TTC549 (cell line): ENCODE measurements around the gene TSTD2.

ENCODE experiments used
- FAIRE-seq: peaks from 2 replicates; lab custom pipeline; 2012; peaks lifted over from hg19 to GRCh38; lab: Jason Lieb, UNC

The TSTD2 gene

DNA sequence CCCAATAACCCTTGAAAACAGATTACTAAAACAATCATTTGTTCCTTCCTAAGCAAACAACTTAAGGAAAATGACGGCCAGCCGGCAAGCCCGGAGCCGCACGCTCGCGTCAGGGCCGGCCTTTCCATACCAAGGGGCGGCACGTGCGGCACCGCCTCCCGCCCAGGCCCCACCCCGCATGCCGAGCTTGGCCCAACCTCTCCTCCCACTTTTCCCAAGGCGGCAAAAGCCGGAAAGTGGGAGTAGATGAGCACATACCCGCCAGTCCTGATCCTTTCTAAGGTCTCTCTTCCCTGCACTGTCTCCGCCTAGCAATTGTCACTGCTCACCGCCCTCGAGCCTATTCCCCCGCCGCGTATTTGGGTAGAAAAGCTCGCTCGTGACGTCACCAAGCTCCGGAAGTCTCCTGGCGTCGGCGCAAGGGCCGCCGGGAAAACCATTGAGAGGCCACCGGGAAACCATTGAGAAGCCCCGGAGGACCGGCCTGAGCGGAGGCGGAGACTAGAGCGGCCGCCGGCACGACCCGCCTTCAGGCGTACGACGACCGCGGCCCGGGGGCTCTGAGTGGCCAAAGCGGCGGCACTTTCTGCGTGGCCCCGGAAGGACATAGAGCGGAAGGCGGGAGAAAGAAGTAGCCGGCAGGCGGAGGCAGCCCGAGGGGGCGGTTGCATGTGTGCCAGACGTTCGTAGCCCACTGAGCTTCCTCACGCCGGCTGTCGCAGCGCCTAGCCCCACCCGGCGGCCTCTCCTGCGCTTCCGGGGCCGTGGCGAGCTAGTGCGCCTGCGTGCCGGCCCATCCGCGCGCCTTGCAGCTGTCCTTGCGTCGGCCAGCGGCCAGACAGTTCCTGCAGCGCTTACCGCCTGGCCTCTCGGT, at the start of gene TSTD2, which contains the start of gene NCBP1:
TSS of gene TSTD2 (minus strand) at position 384 of the 874 bp plus-strand sequence. CDS start 5,806 bp downstream, outside the sequence.
TSS of gene NCBP1 (plus strand) at position 837 of the 874 bp plus-strand sequence. CDS start 61 bp downstream, outside the sequence.
- FAIRE-seq, result peak; percentile 80

DNA sequence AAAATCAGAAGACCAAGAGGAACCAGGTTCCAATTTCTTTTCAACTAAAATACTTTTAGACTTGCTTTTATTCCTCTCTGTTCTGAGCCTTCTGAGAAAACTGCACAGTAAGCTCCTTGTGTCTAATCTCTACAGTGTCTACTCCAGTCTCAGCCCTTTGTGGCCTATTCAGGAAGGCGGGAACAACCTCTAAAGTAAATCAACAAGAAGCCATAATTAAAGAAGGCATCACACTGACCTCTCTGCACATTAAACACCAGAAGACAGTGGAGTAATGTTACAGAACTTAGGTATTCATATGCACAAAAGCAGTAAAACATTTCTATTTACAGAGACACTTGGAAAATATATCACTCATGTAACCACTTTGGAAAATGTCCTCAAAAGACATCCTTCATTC, 49.1 kb upstream of the TSTD2 start:
- FAIRE-seq, result no peak

DNA sequence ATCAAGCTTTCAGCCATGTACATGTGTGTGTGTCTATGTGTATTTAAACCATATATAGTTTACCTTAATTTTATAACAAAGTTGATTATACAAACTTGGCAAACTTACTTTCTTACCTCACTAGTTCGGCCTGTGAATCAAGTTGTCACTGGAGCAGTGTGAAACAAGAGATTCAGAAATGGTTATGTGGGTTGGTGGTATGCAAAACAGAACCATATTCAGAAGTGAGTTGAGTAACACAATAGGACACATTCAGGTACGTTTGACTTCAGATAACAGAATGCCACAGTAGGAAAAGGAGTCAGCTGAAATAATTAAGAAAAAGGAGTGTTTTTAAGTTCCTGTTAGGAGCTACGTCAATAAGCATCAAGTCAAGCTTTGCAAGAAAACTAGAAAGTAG, 42.5 kb upstream of the TSTD2 start:
- FAIRE-seq, result no peak

DNA sequence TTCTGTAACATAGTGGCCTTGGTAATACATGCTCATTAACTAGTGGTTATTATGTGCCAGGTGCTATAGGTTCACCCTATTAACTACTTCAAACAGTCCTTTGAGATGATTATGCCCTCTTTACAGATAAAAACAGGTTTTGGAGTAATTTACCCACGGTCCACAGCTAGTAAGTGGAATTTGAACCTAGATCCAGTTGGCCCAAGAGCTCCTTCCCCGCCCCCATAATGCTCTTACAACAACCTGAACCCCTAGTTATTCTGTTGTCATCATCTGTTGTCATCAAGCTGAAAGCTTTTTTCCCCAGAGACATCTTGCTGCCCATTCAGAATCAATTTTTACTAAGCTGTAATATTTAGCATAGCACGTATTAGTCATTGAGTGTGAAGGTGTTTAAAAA, 40.8 kb upstream of the TSTD2 start:
- FAIRE-seq, result no peak

DNA sequence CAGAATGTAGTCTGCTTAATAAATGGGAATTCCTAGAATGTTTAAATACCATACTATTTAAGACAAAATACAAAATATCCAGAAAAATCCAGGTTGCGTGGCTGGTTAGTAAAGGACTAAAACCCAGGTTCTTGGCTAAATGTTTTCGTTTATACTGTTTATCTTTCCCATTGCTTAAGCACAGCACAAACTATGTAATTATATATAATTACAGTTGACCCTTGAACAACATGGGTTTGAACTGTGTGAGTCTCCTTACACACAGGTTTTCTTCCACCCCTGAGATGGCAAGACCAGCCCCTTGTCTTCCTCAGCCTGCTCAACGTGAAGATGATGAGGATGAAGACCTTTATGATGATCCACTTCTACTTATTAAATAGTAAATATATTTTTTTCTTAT, 39.2 kb upstream of the TSTD2 start:
- FAIRE-seq, result no peak

DNA sequence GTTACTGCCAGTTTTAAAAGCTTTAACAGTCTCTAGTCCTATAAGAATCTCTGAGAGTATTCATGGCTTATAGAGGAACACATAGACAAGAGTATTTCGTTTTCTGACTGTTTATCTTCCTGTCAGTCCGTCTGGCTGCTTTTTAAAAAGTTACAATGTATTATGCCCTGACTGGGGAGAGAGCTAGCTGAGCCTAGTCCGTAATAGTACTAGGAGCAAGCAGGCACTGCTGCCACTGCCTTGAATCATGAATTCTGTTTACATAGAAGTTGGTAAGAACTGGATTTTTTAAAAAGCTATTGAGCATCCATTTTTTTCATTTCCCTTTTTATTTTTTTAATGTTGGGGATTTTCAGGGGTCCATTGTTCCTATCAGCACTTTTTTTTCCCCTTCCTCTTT, 37.4 kb upstream of the TSTD2 start:
- no peak for FAIRE-seq

DNA sequence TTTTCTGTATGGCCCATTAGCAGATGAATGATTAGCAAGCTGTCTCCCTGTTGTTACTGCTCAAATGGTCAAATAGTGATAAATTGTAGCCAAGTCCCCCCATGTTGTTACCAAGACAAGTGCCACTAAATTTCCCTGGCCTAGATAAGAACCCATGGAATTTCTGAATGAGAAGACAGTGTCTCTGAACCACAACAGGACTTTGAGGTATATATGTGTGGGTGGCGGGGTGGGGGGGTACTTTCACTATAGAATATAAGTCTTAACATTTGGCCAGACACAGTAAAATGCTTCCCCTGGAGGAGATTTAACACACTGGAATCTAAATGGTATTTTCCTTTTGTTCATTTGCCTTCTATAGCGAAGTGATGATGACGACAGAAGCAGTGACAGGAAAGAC, 35.3 kb upstream of the TSTD2 start:
- no peak for FAIRE-seq

DNA sequence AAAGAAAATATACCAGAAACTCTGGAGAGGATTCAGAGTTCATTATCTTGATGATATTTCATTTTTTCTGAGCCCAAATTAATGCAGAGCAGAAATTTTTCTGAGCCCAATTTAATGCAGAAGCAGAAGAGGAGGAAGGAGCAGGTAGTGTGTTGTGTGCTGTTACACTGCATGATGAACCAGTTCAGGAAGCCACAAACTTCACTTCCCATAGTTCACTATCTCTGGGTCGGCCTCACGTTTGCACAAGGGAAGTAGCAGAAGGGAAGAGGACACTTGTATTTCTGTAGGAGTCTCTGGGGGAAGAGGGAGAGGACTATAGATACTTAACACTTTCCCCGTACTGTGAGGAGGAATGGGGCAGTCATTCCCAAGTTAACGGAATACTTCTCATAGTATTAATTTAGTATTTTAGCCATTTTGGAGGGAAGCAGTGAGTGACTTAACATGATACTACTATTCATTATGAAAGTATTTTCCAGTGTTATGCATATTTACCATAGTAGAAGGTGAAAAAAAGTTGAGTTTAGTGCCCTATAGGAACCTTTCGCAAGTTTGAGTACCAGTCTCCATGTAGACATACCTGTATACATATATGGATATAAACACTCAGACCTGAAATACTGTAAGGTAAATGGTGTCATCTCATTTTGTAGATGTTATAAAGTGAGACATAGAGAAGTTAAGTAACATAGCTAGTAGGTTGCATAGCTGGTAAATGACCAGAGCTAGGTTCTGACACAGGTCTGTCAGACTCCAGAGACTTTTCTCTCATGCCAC, 33.9 kb upstream of the TSTD2 start:
- no peak for FAIRE-seq

DNA sequence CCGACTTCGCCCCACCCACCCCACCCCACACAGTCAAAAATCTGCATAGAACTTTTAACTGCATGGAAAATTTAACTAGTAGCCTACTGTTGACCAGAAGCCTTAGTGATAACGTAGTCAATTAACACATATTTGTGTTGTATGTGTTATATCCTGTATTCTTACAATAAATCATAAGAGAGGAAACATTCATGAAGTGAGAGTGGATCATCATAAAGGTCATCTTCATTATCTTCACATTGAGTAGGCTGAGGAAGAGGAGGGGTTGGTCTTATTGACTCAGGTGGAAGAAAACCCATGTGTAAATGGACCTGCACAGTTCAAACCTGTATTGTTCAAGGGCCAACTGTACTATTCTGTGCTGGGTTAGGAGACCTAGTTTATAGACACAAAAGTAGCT, 32.6 kb upstream of the TSTD2 start:
- FAIRE-seq, result no peak

DNA sequence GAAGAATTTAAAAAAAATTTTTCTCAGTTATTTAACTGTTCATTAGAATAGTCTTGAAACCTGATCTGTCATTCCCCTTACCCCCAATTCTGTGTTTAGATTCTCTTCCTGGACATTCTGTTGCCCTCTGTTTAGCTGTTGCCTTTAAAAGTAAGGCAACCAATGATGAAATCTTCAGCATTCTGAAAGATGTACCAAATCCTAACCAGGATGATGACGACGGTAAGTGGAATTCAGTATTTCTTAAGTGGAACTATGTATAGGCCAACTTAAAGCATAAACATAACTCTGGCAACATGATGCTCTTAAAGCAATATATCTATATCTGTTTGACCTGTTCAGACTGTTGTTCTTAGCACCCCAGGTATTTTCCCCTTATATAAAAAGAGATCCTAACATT, 27.7 kb upstream of the TSTD2 start:
- FAIRE-seq, result no peak

DNA sequence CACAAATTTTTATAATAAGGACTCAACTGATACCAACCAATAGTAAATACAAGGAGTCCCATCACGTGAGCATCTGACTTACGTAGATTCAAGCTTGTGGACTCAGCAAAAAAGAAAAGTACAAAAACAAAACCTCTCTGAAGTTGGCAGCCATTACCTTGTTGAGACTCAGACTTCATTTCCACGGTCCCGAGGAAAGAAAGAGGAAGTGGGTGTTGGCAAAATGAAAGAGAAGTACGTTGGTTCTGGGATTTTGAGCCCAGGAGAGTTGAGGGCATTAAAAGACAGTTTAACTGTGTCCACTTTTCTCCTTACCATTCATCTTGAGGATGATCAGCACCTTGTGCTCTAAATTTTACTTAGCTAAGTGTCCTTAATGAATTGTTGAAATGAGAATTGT, 27.2 kb upstream of the TSTD2 start:
- FAIRE-seq, result no peak

DNA sequence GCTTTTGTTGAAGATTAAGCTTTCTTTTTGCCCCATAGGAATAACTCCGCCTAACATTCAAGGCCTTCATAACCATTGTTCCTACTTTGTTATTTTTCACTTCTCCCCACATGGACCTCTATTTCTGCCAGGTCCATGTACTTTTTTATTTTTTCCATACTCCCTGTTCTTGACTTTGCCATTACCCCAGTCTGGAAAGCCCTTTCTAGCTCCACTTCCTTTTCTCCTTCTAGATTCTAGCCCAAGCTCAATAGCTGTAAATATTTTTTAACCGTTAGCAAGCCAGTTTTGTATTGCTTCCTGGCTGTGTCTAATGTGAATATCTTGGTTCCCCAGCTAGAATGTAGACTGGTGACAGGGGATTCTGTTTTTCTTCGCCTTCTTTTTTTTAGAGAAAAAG, 26.6 kb upstream of the TSTD2 start:
- FAIRE-seq, result no peak

DNA sequence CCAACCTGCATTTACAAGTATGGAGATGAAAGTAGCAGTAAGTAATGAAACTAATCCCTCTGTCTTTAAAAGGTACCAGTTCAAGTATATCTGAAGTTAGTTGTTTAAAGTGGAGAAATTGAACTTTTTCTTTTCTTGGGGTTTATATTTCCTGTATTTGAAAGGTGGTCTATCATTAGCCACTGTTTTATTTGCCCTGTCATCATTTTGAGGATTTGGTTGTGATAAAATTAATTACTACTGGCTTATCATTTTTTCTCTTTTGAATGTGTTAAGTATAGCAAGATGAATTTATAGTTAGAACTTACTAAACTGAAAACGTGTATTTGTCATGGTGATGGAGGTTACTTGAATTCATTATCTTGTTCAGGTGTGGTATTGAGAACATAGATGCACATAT, 25.5 kb upstream of the TSTD2 start:
- no peak for FAIRE-seq

DNA sequence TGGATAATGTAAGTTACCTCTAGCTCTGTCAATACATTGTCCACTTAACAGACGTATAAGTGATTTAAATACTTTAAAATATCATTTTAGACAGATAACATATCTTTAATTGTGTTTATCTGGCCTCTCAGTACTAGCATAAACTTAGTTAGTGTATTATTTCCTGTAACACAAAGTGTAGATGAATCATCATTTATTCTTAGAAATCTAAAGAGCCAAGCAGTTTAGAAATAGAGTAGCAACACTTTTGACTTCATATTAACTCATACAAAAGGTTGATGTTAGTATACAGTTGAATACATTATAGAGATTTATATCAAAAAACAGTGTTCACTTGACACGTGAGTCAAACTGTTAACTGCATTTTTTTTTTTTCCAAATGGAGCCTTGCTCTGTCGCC, 18.5 kb upstream of the TSTD2 start:
- FAIRE-seq, result no peak

DNA sequence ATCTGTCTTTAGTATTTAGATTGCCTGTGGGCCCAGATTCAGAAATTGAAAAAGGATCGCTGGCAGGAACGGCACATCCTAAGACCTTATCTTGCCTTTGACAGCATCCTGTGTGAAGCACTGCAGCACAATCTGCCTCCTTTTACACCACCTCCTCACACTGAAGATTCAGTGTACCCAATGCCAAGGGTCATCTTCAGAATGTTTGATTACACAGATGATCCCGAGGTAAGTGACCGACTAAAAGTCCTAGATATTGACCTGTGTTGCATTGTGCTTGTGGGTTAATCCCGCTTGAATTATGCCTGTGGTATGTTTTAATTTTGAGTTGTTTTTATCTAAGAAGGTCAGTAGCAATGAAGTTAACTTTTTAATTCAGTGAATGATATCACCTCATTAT, 14.8 kb upstream of the TSTD2 start:
- no peak for FAIRE-seq

DNA sequence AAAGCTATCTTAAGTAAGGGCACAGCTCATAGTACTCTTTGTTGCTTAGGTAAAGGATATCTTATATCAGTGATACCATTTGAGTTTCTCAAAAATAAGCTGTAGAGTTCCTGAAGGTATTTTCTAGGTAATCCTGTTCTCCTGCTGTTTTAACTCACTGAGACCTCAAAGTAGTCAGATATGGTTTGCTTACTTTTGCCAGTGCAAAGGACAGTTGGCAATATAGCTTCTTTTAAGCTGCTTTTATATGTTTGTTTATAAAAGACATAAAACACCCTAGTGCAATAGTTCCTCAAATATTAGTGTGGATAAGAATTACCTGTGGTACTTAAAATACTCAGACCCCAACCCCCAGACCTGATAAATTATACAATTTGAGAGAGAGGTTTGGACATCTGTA, 12.6 kb upstream of the TSTD2 start:
- FAIRE-seq, result no peak

DNA sequence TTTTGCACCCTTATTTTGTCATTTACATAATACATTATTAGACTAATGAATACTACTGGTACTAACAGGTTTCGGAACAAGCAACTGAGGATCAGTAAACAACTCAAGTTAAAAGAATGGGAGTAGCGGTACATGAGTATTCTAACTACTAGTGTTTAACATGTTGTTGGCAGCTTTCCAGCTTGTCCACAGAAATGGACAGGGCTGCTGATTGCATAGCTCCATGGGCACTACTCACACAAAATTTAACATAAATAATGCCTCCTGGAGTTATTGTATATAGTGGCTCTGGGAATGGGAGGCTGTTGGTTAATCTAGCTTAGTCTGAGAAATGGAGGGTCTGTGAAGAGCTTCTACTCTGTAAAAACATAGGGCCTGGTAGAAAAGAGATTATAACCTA, 7.2 kb upstream of the TSTD2 start:
- FAIRE-seq, result no peak

DNA sequence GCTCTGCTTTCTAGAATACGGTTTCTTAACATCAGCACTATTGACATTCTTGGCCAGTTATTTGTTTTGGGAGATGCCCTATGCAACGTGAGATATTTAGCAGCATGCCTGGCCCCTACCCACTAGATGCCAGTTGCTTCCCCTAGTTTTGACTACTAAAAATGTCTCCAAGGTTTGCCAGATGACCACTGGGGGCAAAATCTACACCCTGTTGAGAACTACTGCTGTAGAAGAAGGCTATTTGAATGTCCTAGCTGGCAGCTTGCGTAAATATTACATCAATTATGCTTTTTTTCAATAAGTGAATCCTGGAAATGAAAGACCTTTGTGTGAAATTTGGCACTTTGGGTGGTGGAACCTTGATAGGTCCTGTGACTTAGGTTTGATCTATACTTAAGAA, 5.5 kb upstream of the TSTD2 start:
- no peak for FAIRE-seq

DNA sequence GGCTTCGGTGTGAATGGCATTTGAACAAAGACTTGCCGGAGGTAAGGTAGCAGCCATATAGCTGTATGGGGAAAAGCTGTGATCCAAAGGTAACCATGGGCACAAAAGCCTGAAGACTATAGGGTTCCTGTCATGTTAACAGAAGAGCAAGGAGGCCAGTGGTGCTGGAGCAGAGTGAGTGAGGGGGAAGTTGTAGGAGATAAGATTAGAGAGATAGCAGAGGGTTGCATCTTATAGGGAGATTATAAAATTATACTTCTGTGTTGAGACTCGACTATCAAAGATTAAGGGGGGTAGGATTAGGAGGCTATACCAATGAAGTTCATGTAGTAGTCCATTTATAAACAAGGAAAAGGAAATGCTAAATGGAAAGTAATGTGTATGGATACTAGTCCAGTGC, 3.7 kb upstream of the TSTD2 start:
- no peak for FAIRE-seq

DNA sequence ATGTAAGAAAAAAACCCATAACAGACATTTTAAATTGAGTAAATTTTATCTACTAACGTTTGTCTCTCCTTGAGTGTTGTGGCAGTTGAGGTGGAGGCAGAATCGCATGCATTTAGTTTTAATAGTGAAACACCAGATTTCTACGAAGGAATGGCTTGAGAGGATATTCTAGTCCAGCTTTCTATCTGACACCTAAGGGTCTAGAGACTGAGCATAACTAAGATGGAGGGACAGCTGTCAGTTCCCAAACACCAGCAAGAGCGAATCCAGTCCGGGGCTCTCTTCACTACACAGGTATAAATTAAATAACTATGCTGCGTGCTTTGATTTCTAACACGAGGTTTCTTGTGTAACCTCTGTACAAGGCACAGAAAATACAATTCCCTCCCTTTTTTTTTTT, 1.9 kb upstream of the TSTD2 start:
- no peak for FAIRE-seq

DNA sequence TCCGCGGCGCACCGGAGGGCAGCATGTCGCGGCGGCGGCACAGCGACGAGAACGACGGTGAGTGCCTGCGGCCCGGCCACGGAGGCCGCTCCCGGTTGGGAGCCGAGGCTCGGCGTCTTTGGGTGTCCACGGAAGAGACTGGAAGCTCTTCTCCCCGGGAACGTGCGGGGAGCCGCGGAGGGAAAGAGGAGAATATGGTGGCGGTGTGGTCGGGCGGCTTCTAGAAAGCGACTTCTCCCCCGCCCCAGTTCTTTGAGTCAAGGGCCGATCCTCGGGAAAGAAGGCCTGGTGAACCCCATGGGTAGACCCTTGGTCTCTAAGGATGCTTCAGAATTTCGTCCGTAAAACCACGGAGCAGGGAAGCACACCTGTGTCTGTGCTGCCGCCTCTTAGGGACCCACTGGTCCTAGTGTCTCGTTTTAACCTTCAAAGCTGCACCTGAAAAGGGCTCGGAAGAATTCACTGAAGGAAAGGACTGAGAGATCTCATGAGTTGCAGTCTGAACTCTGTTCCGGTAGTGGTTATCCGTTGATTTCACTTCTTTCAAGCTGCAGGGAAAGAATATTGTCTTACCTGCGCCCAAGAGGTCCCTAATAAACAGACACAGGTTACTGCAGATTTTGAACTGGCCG, 807 bp upstream of the TSTD2 start:
- FAIRE-seq, result no peak

DNA sequence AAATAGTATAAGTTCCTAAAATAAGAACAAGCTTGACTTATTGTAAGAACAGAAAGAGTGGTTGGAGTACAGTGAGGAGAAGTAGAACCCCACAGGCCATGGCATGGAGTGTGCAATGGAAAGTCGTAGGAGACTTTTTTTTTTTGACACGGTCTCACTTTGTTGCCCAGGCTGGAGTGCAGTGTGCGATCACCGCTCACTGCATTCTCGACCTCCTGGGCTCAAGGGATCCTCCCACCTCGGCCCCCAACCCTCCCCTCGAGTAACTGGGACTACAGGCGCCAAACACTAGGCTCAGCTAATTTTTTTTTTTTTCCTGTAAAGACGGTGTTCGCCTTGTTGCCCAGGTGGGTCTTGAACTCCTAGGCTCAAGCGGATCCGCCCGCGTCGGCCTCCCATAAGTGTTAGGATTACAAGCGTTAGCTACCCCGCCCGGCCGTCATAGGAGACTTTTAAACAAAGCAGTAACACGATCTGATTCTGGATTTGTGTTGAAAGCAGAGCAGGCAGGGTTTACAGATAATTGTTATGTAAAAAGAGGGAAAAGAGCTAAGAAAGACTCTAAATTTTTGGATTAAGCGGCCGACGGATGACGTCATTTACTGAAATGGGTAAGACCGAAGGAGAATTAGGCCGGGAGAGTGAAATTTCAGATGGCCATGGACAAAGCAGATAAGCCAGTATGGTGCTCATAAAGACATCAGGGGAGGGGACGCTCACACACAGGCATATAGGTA, 752 bp downstream of the TSTD2 start:
- no peak for FAIRE-seq
